Measurements from ENCODE around the gene SCD.

The SCD gene

DNA sequence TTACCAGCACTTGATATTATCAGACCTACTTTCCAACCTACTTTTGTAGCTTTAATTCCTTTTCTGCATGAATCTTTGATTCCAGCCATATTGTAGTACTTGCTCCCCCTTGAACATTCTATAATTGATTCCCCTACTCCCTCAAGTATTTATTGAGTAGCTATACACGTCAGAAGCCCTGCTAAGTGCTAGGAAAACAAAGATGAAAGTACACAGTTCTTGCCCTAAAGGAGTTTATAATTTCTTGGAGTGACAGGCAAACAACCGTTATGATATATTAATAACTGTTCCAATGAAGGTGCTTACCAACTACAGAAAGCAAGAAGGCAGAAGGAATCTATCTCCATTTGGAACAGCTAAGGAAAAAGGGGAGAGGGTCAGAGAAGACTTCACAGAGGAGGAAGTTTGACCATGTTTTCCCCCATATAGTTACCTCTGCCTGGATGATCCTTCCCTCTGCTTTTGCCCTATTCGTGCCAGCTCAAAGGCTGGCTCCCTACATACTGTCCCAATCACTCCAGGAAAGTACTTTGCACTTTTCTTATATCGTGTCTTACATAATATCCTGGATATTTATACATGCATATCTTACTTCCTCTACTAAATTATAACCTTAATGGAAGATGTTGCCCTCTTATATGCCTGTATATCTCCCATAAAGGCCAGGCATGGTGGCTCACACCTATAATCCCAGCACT is 54.7 kb downstream of the SCD start:
- DNase-seq: no peak

DNA sequence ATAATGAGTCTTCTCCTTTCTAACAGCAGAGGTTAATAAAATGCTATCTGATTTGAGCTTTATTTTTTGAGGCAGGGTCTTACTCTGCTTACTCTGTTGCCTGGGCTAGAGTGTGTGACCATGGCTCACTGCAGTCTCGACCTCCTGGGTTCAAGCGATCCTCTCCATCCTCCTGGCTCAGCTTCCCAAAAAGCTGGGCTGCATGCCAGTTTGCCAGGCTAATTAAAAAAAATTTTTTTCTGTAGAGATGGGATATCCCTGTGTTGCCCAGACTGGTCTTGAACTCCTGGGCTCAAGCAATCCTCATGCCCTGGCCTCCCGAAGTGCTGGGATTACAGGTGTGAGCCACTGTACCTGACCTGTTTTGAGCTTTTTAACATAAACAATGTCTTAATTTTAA is 56.7 kb downstream of the SCD start:
- no peak for DNase-seq

DNA sequence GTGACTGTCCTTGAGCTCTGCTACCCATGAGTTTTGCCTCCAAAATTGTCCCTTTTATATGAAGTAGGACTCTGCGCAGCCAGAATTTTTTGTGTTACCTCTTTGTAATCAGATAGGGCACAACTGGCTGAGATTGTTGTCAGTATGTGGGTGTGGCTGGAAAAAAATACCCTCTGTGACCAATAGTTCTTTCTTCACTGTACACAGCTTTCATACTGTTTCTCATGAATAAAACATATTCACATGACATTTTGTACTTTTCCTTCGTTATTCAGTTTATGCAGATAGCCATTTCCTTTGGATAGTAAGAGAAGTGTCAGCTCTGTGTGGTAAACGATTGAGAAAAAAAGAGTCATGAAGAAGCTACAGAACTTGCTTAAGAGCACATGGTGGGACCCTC is 66.1 kb downstream of the SCD start:
- DNase-seq: no peak

All from CD4-positive, alpha-beta T cell treated with Interleukin-4 for 1 hour (primary cell).